ENCODE data around the gene MON1B. TPM values are rescaled to one million over a fixed set of nuclear protein-coding genes. Genes with fewer than 3 reads are reported as not detected.

Gene MON1B
- total and polyA plus RNA-seq, 2 of the 13 experiments (the other 11 are each of a cell fraction or from before 2014, with no cell fraction given): 13.4 to 15.6 TPM

DNA sequence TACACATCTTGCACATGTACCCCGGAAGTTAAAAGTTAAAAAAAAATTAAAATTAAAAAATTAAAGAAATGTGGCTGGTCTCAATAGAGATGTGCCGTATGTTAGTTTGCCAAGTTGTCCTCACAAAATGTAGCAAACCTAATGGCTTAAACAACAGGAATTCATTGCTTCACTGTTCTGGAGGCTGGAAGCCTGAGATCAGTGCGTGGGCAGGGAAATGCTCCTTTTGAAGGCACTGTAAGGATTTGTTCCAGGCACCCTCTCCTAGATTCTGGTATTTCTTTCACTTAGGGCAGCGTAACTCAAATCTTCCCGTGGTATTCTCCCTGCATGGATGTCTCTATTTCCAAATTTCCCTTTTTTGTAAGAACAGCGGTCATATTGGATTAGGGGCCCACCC, 32.7 kb upstream of the MON1B start (continued):
- no peak for TF ChIP-seq MAFG (CRISPR knock-in tag; IDR thresholded peaks at IDR 0.05)
- TF ChIP-seq DNMT3B (CRISPR knock-in tag; conservative IDR thresholded peaks at IDR 0.05): no peak
- TF ChIP-seq SMAD9 (CRISPR knock-in tag; IDR thresholded peaks at IDR 0.05): no peak
- no peak for TF ChIP-seq CBFB (CRISPR knock-in tag; IDR thresholded peaks at IDR 0.05)
- TF ChIP-seq ZFYVE20 (CRISPR knock-in tag; IDR thresholded peaks at IDR 0.05; ENCODE audit: borderline replicate concordance, low read depth): no peak
- TF ChIP-seq KLF16 (CRISPR knock-in tag; IDR thresholded peaks at IDR 0.05): no peak
- TF ChIP-seq ZIK1 (CRISPR knock-in tag; IDR thresholded peaks at IDR 0.05; ENCODE audit: borderline replicate concordance, low read depth): no peak
- no peak for TF ChIP-seq FOSL1 (CRISPR knock-in tag; IDR thresholded peaks at IDR 0.05; ENCODE audit: borderline replicate concordance)
- no peak for TF ChIP-seq JUN (CRISPR knock-in tag; IDR thresholded peaks at IDR 0.05)
- TF ChIP-seq, protein P1, sequence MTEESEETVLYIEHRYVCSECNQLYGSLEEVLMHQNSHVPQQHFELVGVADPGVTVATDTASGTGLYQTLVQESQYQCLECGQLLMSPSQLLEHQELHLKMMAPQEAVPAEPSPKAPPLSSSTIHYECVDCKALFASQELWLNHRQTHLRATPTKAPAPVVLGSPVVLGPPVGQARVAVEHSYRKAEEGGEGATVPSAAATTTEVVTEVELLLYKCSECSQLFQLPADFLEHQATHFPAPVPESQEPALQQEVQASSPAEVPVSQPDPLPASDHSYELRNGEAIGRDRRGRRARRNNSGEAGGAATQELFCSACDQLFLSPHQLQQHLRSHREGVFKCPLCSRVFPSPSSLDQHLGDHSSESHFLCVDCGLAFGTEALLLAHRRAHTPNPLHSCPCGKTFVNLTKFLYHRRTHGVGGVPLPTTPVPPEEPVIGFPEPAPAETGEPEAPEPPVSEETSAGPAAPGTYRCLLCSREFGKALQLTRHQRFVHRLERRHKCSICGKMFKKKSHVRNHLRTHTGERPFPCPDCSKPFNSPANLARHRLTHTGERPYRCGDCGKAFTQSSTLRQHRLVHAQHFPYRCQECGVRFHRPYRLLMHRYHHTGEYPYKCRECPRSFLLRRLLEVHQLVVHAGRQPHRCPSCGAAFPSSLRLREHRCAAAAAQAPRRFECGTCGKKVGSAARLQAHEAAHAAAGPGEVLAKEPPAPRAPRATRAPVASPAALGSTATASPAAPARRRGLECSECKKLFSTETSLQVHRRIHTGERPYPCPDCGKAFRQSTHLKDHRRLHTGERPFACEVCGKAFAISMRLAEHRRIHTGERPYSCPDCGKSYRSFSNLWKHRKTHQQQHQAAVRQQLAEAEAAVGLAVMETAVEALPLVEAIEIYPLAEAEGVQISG (CRISPR knock-in tag; IDR thresholded peaks at IDR 0.05): no peak
- TF ChIP-seq BORCS8-MEF2B (CRISPR knock-in tag; IDR thresholded peaks at IDR 0.05): no peak
- TF ChIP-seq, protein P2, sequence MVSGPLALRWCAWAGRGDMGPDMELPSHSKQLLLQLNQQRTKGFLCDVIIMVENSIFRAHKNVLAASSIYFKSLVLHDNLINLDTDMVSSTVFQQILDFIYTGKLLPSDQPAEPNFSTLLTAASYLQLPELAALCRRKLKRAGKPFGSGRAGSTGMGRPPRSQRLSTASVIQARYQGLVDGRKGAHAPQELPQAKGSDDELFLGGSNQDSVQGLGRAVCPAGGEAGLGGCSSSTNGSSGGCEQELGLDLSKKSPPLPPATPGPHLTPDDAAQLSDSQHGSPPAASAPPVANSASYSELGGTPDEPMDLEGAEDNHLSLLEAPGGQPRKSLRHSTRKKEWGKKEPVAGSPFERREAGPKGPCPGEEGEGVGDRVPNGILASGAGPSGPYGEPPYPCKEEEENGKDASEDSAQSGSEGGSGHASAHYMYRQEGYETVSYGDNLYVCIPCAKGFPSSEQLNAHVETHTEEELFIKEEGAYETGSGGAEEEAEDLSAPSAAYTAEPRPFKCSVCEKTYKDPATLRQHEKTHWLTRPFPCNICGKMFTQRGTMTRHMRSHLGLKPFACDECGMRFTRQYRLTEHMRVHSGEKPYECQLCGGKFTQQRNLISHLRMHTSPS (CRISPR knock-in tag; IDR thresholded peaks at IDR 0.05; ENCODE audit: low read depth): no peak
- no peak for TF ChIP-seq PAX8 (CRISPR knock-in tag; IDR thresholded peaks at IDR 0.05; ENCODE audit: borderline replicate concordance)
- TF ChIP-seq ARNT2 (CRISPR knock-in tag; IDR thresholded peaks at IDR 0.05; ENCODE audit: low read depth): no peak
